Glutamatergic neuron (in vitro differentiated cells): ENCODE data around the gene SNAI3. TPM values are rescaled to one million over a fixed set of nuclear protein-coding genes. Genes with fewer than 3 reads are reported as not detected.

ENCODE experiments used
- DNase-seq: peaks from one replicate; pipeline ENCODE4 v3.0.0; 2022
- H3K27ac Mint-ChIP-seq: one replicate; pipeline ENCODE4 v1.8.0; 2020; ENCODE audit warnings: mild to moderate bottlenecking, mixed read lengths, inconsistent platforms; ENCODE audit not compliant: unreplicated experiment
- H3K27me3 Mint-ChIP-seq: one replicate; pipeline ENCODE4 v1.8.0; 2020; ENCODE audit warnings: mild to moderate bottlenecking, moderate library complexity, mixed read lengths, inconsistent platforms; ENCODE audit not compliant: unreplicated experiment
- H3K36me3 Mint-ChIP-seq: one replicate; pipeline ENCODE4 v1.8.0; 2020; ENCODE audit warnings: mild to moderate bottlenecking, mixed read lengths, inconsistent platforms; ENCODE audit not compliant: unreplicated experiment
- H3K4me1 Mint-ChIP-seq: one replicate; pipeline ENCODE4 v1.8.0; 2020; ENCODE audit warnings: mild to moderate bottlenecking, low read depth, mixed read lengths, inconsistent platforms; ENCODE audit not compliant: unreplicated experiment
- H3K4me3 Mint-ChIP-seq: one replicate; pipeline ENCODE4 v1.8.0; 2020; ENCODE audit warnings: mild to moderate bottlenecking, mixed read lengths, inconsistent platforms; ENCODE audit not compliant: unreplicated experiment
- H3K9me3 Mint-ChIP-seq: one replicate; pipeline ENCODE4 v1.8.0; 2020; ENCODE audit warnings: mild to moderate bottlenecking, moderate library complexity, mixed read lengths, inconsistent platforms; ENCODE audit not compliant: unreplicated experiment
- CTCF ChIP-seq: fragments of 200-600 bp; sonication (generic); IDR thresholded peaks from one replicate; pipeline ENCODE4 v1.5.0; 2021; ENCODE audit not compliant: partially characterized antibody, unreplicated experiment
- long read RNA-seq: library from polyadenylated mRNA; unstranded; transcript quantifications from one replicate; pipeline ENCODE4 v2.0.0, GENCODE V29; 2020; ENCODE audit not compliant: unreplicated experiment
- total RNA-seq: library from RNA; stranded (reverse); fragmentation: NEBNext Ultra II Directional; extraction: Animal tissue kit (Norgen Biotek cat#: 25700); gene quantifications from one replicate; pipeline ENCODE4 v1.2.1, GENCODE V29; 2021; ENCODE audit not compliant: unreplicated experiment

The SNAI3 gene
- total RNA-seq, result not detected
- long read RNA-seq, partial matches to known transcripts, result 0 of 3 reads
- long read RNA-seq, other reads (novel, unspliced or antisense), result 3 of 3 reads

DNA sequence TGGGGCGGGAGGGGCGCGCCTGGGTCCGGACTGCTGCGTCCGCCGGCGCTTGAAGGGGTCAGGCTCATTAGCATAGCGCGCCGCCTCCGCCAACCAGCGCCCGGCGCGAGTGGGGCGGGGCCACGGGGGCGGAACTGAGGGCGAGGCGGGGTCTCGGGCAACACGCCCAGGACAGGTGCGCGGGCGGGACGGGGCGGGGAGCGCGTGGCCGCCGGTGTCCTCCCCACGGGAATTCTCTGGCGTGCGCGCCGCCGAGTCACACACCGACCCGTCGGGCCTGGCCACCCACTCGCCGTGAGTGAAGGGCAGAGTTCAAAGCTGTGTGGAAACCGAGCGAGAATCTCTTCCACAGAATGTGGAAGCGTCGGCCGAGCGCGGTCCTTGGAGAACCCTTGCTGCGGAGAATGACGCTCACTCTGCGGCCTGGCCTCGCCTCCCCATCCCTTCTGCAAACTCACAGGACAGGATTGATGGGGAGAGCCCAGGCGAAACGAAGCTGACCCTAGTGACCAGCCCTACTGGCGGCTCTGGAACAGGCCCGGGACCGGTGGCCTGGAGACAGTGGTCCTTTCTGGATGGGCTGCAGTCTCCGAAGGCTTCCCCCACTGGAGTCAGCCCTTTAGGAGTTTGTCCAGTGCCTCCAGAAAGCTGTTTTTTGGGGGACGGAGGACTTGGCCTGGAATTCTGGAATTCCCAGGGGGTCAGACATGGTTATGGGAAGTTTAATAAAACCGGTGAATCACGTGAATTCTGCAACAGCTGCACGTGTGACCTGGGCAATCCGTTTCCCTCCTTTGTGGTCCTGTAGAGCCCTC lies at the start of gene SNAI3:
TSS of gene SNAI3 (minus strand) at position 69 of the 815 bp plus-strand sequence. CDS start 101 bp downstream, outside the sequence.
- Mint-ChIP-seq H3K4me1 (peaks cover 1% of the 10 kb centered on the region), H3K27ac (no peak within 1 kb of the TSS), H3K4me3 (no peak within 1 kb of the TSS), H3K36me3 (no peaks in the 10 kb centered on the region), H3K27me3 (peaks cover 10% of the 10 kb centered on the region), H3K9me3 (no peaks in the 10 kb centered on the region)
- DNase-seq, result peak; percentile 89
- no peak for TF ChIP-seq CTCF

DNA sequence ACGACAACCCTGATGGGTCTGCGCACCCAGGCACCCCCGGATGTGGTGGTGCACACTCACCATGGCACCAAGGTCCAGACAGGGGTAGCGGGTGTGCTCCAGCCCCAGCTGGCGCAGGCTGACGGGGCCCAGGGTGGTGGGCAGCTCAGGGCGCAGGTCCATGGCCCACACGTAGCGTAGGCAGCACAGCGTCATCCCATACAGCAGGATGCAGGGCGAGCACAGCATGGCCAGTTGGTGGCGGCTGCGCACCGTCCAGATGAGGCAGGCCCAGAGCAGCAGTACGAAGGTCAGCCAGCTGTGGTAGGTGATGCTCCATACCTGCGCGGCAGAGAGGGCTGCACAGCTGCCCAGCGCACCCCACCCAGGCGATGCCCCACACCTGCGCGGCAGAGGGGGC lies 49.8 kb upstream of the SNAI3 start:
- DNase-seq, result no peak
- no peak for TF ChIP-seq CTCF
- peaks cover 6% of the 10 kb centered on the region for H3K9me3 Mint-ChIP-seq
- H3K36me3 Mint-ChIP-seq, result no peaks in the 10 kb centered on the region
- H3K4me1 Mint-ChIP-seq, result peaks cover 4% of the 10 kb centered on the region
- no peak overlapping the region for H3K27ac Mint-ChIP-seq
- no peak overlapping the region for H3K4me3 Mint-ChIP-seq
- peaks cover 6% of the 10 kb centered on the region for H3K27me3 Mint-ChIP-seq

- TF ChIP-seq CTCF, result no peak
- Mint-ChIP-seq H3K4me1 (peaks cover 8% of the 10 kb centered on the region), H3K27ac (no peak overlapping the region), H3K9me3 (peaks cover 8% of the 10 kb centered on the region), H3K4me3 (no peak overlapping the region), H3K36me3 (no peaks in the 10 kb centered on the region), H3K27me3 (peaks cover 9% of the 10 kb centered on the region)
- no peak for DNase-seq
These were observed 49.3 kb upstream of the SNAI3 start for GRCh38 chr16:88735616-88736015.

DNA sequence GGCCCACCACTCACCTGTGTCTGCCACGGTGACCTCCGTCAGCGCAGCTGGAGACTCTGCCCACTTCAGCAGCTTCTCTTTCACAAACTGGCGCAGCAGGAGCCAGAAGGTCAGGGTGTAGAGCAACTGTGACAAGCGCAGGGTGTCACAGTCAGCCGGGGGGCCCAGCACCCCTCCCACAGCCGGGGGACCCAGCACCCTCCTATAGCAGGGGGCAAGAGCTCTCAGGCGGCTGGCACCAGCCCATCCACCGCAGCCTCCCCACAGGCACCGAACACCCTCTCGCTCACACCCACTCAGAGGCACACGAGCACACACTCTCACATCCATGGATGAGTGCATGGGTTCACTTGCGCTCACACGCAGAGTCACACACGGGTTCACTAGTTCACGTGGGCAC lies 48.8 kb upstream of the SNAI3 start:
- Mint-ChIP-seq H3K4me3 (no peak overlapping the region), H3K9me3 (peaks cover 10% of the 10 kb centered on the region), H3K4me1 (peaks cover 10% of the 10 kb centered on the region), H3K27ac (no peak overlapping the region), H3K27me3 (peaks cover 11% of the 10 kb centered on the region), H3K36me3 (no peaks in the 10 kb centered on the region)
- no peak for DNase-seq
- TF ChIP-seq CTCF, result no peak

DNA sequence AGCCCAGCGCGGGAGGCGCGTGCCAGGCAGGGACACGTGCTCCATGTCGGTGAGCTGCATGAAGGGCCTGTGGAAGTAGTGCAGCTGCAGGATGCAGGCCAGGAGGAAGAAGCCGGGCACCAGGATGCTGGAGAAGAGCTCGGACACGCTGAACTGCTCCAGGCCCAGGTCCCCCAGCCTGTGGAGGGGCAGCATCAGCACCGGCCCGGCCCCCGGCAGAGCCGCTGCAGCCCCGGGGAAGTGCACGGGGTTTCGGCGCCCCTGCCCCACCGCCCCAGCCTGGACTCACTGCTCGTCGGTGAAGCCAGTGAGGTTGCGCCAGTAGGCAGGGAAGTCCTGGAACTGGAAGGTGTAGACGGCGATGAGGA lies 48.0 kb upstream of the SNAI3 start:
- H3K4me3 Mint-ChIP-seq, result no peak overlapping the region
- no peaks in the 10 kb centered on the region for H3K36me3 Mint-ChIP-seq
- no peak overlapping the region for H3K27ac Mint-ChIP-seq
- TF ChIP-seq CTCF, result no peak
- H3K4me1 Mint-ChIP-seq, result peaks cover 12% of the 10 kb centered on the region
- peaks cover 14% of the 10 kb centered on the region for H3K27me3 Mint-ChIP-seq
- no peak for DNase-seq
- H3K9me3 Mint-ChIP-seq, result peaks cover 10% of the 10 kb centered on the region
